Stimulated activated CD4-positive, alpha-beta T cell treated with anti-CD3 and anti-CD28 coated beads, Interleukin-2, amount 100 ng/mL, for 48 hours (primary cell): Measurements from ENCODE around the gene WASHC2A.
"Not testable (repeated sequence)": the region's sequence is repeated elsewhere in the genome, so short reads cannot be mapped to it uniquely, and the experiment has no call there.

Experiments
- DNase-seq, 2 donors: peaks; one replicate each; pipeline ENCODE4 v3.0.0-alpha.2; 2020

WASHC2A gene, protein sequence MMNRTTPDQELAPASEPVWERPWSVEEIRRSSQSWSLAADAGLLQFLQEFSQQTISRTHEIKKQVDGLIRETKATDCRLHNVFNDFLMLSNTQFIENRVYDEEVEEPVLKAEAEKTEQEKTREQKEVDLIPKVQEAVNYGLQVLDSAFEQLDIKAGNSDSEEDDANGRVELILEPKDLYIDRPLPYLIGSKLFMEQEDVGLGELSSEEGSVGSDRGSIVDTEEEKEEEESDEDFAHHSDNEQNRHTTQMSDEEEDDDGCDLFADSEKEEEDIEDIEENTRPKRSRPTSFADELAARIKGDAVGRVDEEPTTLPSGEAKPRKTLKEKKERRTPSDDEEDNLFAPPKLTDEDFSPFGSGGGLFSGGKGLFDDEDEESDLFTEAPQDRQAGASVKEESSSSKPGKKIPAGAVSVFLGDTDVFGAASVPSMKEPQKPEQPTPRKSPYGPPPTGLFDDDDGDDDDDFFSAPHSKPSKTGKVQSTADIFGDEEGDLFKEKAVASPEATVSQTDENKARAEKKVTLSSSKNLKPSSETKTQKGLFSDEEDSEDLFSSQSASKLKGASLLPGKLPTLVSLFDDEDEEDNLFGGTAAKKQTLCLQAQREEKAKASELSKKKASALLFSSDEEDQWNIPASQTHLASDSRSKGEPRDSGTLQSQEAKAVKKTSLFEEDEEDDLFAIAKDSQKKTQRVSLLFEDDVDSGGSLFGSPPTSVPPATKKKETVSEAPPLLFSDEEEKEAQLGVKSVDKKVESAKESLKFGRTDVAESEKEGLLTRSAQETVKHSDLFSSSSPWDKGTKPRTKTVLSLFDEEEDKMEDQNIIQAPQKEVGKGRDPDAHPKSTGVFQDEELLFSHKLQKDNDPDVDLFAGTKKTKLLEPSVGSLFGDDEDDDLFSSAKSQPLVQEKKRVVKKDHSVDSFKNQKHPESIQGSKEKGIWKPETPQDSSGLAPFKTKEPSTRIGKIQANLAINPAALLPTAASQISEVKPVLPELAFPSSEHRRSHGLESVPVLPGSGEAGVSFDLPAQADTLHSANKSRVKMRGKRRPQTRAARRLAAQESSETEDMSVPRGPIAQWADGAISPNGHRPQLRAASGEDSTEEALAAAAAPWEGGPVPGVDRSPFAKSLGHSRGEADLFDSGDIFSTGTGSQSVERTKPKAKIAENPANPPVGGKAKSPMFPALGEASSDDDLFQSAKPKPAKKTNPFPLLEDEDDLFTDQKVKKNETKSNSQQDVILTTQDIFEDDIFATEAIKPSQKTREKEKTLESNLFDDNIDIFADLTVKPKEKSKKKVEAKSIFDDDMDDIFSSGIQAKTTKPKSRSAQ (N-terminal part only)

DNA sequence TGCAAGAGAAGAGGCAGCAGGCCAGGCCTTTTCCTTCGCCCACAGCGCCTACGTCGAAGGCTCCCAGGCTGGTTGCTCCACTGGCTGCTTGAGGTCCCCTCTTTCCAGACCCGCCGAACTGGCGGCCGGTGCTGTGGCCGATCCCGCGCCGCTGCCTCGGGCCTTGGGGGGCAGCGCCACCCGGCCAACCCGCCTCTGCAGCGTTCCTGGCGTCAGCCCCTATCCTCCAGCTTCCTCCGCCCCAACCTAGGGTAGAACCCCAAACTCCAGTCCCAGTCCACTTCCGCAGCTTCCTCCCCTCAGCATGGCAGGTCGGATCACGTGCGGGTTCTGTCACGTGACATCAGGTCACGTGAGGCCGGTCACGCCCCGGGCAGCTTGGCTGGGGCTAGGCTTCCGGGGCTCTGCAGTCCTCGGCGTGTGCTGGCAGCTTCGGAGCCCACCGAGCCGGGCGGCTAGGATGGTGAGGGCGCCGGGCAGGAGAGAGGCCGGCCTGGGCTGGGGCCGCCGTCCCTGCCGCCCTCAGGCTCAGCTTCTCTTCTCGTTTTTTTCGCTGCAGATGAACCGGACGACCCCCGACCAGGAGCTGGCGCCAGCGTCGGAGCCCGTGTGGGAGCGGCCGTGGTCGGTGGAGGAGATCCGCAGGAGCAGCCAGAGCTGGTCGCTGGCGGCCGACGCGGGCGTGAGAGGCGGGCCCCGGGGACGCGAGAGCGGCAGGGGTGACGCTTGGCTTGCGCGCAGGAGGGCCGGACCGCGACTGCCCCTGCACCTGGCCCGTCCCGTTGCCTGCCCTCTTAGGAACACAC is at the start of gene WASHC2A:
Gene WASHC2A (plus strand): TSS at position 409 of the 806 bp plus-strand sequence. CDS start 52 bp downstream, at position 461.
- peak; percentile 79 to 81 for DNase-seq

DNA sequence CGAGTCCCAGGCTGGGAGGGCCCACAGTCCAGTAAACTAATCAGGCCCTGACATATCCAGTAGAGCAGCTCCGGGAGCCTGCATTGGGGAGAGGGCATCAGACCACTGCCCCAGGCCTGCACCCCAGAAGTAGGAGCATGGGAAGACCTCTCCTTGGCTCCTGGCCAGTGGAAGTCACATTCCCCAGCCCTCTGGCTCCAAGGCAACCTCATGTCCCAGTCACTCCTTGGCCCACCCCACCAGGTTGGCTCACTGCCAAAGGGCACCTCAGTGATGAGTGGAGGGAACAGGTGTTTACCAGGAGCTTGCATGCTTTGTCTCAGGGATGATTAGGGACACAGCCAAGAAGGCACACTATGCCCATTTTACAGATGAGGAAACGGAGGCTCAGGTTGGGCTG is 48.5 kb upstream of the WASHC2A start:
- DNase-seq: not testable (repeated sequence)

DNA sequence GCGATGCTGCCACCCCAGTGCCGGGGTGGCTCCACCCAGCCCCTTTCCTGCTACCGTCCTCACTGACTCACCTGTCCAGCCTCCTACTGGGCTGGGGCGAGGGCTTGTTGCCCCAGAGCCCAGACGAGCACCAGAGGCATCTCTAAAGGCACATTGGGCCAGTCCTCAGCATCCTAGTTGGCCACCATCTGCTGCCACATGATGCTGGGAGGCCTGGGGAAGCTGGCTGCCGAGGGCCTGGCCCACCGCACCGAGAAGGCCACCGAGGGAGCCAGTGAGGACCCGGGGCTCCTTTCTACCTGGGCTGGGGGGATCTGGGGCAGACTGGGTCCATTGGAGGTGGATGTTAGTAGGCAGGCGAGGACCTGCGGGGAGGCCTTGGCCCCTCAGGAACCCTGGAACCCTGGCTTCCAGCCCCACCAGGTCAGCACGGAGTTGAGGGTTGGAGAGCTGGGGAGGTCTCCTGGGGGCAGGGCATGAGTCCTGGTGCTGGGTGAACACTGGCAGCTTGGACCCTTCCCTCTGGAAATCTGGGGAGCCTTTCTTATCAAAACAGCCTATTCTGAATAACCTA is 47.2 kb upstream of the WASHC2A start:
- DNase-seq: not testable (repeated sequence)

DNA sequence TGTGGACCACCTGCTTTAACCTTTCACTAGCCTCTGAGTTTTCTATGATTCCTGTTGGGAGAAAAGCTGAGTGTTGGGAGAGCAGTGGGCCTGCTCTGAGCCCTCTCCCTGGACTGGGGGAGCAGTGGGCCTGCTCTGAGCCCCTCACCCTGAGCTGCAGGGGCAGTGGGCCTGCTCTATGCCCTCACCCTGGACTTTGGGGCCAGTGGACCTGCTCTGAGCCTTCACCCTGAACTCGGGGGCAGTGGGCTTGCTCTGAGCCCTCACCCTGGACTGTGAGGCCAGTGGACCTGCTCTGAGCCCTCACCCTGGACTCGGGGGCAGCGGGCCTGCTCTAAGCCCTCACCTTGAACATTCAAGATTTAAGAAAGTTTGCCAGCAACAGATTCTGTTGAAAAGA is 46.1 kb upstream of the WASHC2A start:
- no peak for DNase-seq

DNA sequence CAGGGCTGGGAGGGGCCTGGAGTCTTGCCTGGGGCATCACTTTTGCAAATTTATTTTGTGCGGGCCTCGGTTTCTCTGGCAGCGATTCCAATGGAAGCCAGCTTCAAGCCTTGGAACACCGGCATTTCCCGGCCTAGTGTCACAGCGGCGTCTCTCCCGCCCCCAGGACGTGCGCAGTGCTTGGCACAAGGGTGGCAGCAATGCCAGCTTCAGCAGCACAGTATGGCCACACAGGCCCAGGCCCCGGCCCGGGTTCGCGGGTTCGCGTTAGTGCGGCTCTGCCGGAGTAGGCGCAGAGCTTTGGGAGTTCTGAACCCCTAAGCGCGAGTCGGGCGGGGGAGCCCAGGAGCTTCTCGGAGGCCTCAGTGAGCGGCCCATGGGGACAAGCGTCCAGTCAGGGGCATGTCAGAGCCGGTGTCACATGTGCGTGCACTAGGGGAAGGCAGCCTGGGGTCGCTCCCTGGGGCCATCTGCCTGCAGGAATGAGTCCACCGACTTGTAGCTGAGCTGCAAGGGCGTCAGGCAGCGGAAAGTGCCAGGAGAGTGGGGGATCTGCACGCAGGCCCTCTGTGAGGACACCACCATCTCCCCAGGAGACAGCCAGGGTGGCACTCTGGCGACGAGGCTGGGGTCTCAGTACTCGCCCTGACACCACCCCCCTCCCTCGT is 42.9 kb upstream of the WASHC2A start:
- not testable (repeated sequence) for DNase-seq

DNA sequence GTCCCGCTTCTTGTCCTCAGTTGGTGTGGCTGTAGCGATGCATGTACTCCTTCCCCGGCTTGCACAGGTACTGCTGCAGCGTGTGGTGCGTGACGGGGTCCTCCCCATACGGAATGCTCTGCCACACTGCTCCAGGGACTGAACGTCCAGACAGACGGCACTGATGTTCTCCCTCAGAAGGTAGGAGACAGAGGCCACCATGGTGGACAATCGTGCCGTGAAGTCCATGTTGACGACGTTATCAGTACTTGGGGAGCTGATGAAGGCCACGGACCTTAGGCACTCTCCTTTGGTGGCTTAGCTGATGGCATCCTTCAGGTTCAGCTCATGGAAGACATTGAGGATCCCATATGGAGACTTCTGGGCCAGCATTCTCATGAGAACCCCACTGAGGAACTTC is 42.1 kb upstream of the WASHC2A start:
- DNase-seq: no peak

DNA sequence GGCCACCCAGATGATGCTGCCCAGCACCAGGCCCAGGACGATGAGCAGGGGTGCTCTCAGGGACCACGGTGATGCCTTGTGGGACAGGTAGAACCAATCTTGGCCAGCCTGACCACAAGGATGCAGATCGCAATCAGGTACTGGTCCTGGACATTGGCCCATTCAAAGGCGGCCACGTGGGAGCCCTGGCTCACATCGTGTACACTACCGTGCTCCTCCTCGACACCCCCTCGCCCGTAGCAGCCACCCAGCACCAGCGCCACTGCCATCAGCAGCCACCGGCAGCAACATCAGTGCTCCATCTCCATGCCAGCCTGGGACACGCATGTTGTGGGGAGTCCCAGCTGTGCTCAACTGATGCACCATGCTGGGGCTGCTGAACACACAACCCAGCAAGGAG is 40.6 kb upstream of the WASHC2A start:
- DNase-seq: no peak

DNA sequence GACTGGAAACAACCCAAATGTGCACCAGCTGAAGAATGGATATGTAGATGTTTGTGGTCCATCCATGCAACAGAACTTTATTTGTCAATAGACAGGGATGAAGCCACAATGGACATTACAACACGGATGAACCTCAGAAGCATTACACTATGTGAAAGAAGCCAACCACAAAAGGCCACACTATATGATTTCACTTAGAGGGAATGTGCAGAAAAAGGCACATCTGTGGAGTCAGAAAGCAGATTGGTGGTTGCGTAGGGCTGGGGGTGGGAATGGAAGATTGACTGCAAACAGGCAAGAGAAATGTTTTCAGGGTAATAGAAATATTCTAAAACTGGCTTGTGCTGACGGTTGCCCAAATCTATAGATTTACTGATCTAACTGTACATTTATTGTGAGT is 34.3 kb upstream of the WASHC2A start:
- DNase-seq: no peak

DNA sequence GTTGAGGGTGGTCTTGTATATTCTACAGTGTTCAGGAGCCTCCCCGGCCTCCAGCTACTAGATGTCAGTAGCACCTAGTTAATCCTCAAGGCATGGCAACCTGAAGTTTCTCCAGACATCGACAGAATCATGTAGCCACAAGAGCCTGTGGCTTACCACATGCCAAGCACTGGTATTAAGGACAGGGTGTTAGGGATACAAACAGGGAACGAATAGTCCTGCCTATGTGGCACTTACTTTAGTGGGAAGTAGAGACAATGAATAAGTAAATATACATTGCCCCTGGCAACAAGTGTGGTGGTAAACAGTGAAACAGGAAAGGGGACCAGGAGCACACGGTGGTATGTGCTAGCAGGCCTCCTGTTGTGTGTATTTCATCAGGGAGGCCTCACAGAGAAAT is 32.4 kb upstream of the WASHC2A start:
- DNase-seq: not testable (repeated sequence)

DNA sequence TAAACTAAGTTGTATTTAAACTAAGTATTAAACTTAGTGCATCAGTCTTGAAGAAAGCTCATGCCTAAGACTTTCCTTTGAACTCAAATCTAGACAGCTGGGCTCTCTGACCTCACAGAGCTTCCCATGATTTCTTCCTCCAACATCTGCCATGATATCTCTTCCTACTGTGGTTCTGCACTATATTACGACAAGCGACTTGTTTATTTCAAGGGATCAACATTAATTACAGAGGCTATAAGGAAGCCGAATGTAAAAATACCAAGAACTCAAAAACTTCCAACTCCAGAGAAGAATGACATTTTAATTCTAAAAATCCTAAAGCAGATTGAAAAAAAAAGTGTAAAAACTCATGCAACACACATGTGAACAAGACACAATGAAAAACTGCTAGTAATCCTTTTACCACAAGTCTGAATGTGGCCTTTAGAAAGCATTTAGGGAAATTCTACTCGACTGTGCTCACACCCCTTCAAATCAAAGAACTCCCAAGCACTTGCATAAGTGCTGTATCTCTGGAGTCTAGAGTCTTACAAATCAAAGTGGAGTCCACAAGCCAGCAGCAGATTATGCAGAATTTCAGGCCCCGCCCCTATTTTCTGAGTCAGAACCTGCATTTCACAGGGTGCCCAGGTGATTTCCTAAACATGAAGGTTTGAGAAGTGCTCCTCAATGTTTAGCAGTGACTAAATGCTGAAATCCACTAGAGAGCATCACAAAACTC is 22.7 kb upstream of the WASHC2A start:
- no peak for DNase-seq

DNA sequence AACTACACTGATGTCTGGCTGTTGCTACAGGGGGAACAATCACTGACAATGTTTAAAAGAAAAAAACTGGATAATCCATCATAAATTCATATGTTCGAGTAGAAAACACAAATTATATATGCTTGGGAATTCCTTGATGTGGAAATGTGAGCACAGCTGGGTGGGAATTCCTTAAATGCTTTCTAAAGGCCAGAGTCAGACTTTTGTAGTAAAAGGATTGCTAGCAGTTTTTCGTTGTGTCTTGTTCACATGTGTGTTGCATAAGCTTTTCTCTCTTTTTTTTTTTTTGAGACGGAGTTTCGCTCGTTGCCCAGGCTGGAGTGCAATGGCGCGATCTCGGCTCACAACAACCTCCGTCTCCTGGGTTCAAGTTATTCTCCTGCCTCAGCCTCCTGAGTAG is 21.3 kb upstream of the WASHC2A start:
- DNase-seq: not testable (repeated sequence)

DNA sequence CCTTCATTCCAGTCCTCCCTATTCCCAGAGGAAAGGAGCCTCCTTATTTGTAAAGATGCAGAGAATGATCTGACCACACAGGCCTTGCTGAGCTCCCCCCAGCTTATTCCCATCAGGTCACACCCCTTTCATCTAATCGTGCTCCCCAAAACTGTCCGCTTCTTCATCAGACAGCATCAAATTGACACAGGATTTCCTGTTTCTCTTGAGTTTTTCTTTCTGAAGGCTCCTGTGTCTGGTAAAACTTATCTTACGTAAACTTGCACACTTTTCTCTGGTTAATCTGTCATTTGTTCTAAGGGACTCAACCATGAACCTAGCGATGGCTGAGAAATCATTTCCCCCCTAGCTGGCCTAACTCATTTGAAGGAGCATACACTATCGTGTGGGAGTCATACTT is 20.2 kb upstream of the WASHC2A start:
- not testable (repeated sequence) for DNase-seq

DNA sequence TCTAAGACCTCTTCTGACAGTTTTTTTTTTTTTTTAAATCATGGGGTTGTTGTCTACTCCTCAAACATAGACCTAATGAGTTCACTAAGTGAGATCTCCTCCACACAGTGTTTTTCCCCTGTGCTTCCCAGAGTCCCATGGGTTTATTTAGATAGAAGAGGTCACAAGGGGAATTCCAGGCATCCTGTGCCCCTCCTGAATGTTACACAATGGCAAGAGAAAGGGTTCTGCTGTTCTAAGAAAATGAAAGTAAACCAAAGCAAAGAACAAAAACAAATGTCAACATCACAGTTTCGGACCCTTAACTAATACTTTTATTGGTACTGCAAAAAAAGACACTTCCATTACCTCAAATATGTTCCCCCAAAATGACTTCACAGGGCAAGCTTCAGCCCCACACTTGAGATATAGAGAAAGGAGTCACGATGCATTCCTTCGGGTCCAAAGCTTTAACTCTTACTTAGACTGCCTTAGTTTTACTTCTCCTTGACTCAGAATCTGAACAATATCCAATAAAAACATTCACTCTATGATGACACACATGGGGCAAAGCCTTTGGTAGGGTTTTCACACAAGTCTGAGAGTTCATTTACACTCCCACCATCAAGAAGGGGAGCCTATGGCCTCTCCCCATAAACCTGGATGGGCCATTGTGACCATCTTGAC is 15.6 kb upstream of the WASHC2A start:
- not testable (repeated sequence) for DNase-seq

DNA sequence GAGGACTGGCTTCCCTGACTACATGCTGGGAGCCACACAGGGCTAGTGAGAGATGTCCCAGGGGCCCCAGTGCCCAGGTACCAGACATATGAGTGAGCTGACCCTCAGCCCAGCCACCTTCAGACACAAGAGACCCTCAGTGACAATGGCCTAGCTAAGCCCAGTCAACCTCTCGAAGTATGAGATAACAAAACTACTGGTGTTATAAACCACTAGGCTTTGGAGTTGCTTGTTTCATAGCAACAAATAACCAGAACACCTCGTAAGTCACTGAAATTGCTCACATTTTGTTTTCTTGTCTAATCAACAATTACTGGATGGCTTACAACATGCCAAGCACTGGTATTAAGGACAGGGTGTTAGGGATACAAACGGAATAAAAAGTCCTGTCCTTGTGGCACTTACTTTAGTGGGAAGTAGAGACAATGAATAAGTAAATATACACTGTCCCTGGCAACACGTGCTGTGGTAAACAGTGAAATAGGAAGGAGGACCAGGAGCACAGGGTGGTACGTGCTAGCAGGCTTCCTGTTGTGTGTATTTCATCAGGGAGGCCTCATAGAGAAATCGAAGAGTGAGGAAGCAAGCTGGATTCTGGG is 14.9 kb upstream of the WASHC2A start:
- not testable (repeated sequence) for DNase-seq

DNA sequence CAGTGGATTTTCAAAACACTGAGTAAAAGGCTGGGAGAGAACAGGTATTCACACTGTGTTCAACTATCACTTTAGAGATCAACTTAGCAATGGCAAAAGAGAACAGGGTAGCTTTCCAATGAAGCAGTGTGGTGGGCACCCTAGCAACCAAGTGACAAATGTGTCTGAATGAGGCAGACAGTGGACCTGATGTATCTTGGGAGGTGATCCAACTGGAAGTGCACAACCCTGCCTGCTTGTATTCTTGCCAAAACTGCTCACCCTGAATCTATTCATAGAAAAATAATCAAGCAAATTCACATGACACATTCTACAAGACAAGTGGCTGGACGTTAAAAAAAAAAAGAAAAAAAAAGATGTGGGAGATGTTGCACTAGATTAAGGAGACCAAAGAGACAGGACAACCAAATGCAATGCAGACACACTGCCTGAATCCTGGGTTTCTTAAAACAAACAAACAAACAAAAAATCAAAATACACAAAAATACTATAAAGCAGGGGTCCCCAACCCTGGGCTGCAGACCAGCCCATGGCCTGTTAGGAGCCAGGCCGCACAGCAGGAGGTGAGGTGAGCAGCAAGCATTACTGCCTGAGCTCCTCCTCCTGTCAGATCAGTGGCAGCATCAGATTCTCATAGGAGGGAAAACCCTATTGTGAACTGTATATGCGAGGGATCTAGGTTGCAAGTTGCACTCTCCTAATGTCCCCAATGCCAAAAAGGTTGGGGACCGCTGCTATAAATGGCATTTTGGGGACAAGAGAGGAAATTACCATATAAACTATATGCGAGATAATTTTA is 12.1 kb upstream of the WASHC2A start:
- not testable (repeated sequence) for DNase-seq

DNA sequence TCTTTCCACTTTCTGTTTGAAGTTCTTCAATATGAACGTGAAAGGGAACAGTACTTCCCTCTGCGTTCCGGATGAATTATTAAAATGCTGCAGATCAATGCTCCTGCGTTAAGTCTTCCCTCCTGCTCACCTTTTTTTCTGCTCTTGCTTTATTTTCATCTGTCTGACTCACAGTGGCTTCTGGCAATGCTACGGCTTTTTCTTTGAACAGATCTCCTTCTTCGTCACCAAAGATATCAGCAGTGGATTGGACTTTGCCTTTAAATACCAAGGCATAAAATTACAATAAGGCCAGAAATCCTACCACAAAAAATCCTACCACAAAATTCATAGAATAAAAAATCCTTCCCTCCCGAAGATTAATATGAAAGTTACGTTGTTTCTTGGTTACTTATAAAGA is 11.1 kb upstream of the WASHC2A start:
- not testable (repeated sequence) for DNase-seq

DNA sequence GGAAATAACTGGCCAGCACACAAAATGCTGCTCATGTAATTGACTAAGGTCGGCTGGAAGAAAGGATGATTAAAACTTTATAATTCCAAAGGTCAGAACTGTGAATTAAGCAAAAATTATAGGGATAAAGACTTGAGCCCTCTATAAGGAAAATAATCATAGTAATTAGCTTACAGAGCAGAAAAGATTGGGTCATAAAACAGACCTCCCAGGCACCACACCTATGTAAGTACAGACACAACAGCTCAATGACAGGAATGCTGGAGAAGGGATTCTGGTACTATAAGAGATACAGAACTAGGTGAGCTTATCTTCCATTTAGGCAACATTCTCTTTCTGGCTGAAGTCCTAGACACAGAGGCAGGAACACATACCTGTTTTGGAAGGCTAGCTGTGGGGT is 9.0 kb upstream of the WASHC2A start:
- DNase-seq: not testable (repeated sequence)

DNA sequence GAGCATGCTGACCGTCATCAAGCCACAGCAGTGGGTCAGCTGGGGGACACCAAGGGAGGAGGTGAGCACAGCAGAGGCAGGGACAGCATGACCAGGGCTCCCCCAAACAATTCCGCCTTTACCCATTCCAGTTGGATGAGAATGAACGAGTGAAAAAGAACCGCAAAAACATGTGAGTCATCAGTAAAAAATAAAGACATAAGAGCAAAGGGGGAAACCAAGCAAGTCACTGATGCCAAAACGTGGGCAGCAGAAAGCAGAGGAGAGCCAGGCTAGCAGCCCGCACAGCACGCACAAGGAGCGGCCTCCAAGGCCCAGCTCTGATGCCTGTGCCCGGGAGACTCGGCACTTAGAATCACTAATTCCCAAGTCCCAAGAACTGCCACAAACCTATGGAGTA is 7.8 kb upstream of the WASHC2A start:
- not testable (repeated sequence) for DNase-seq
